Measurements from ENCODE around the gene ATP4A.
"Not testable (repeated sequence)": the region's sequence is repeated elsewhere in the genome, so short reads cannot be mapped to it uniquely, and the experiment has no call there.

DNA sequence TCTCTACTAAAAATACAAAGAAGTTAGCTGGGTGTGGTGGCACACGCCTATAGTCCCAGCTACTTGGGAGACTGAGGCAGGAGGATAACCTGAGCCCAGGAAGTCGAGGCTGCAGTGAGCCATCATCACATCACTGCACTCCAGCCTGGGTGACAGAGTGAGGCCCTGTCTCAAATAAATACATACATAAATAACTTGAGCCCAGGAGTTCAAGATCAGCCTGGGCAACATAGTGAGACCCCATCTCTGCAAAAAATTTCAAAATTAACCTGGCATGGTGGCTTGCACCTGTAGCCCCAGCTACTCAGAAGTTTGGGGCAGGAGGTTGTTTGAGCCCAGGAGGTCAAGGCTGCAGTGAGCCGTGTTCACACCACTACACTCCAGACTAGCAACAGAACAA is 31.6 kb upstream of the ATP4A start:
- TF ChIP-seq, protein P1, sequence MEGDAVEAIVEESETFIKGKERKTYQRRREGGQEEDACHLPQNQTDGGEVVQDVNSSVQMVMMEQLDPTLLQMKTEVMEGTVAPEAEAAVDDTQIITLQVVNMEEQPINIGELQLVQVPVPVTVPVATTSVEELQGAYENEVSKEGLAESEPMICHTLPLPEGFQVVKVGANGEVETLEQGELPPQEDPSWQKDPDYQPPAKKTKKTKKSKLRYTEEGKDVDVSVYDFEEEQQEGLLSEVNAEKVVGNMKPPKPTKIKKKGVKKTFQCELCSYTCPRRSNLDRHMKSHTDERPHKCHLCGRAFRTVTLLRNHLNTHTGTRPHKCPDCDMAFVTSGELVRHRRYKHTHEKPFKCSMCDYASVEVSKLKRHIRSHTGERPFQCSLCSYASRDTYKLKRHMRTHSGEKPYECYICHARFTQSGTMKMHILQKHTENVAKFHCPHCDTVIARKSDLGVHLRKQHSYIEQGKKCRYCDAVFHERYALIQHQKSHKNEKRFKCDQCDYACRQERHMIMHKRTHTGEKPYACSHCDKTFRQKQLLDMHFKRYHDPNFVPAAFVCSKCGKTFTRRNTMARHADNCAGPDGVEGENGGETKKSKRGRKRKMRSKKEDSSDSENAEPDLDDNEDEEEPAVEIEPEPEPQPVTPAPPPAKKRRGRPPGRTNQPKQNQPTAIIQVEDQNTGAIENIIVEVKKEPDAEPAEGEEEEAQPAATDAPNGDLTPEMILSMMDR (conservative IDR thresholded peaks at IDR 0.05; ENCODE audit: low read length): not testable (repeated sequence)
- not testable (repeated sequence) for TF ChIP-seq EZH2phosphoT487 (IDR thresholded peaks at IDR 0.05; ENCODE audit: borderline replicate concordance)

Measured in Loucy (cell line).